ENCODE measurements around the gene PTPN1. TPM values are rescaled to one million over a fixed set of nuclear protein-coding genes. Genes with fewer than 3 reads are reported as not detected.

PTPN1 gene
- total and polyA plus RNA-seq, 2 of the 4 experiments (the other 2 are of a cell fraction): 31.7 to 37.4 TPM

DNA sequence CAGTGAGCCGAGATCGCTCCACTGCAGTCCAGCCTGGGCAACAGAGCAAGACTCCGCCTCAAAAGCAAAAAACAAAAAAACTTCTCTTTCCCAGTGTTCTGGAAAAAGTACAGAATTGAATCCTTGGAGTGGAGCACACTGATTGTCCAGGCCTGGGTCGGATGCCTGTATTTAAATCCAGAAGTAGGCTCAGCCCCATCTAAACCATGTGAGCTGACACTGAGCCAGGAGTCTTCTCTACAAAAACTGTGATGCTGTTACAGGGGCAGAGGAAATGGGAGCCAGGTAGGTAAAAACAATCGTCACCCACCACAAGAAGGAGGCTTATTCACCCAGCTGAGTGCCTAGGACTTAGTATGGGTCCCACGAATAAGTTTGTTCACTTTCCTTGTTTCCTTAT, 43.0 kb upstream of the PTPN1 start (continued):
- TF ChIP-seq, protein P1, sequence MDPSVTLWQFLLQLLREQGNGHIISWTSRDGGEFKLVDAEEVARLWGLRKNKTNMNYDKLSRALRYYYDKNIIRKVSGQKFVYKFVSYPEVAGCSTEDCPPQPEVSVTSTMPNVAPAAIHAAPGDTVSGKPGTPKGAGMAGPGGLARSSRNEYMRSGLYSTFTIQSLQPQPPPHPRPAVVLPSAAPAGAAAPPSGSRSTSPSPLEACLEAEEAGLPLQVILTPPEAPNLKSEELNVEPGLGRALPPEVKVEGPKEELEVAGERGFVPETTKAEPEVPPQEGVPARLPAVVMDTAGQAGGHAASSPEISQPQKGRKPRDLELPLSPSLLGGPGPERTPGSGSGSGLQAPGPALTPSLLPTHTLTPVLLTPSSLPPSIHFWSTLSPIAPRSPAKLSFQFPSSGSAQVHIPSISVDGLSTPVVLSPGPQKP (IDR thresholded peaks at IDR 0.05; ENCODE audit: borderline replicate concordance, low read depth, low read length): no peak

DNA sequence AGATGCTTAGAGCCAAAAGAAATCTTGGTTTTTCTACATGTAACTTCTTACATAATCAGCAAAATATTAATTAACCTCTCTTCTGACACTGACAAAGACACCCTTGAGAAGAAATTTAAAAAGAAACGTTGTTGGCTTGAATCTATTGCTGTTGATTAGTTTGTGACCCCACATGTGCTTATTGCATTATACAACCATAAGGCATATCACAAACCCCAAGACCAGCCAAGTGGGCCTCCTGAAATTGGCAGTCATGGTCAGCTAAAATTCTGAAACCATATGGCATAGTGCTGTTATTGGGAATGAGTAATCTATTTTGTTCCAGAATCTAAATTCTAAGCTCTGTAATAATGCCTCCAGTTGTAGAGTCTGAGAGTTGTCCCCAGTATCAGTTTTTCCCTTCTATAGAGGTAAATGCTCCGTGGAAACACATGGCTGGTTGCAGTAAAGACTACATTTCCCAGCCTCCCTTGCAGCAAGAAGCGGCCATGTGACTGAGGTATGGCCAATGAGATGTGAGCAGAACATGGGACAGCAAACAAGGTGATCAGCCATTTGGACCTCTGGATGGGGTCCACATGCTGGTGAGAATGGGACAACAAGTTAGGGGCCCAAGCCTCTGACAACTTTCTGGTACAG, 42.3 kb upstream of the PTPN1 start:
- Histone ChIP-seq H2AFZ (replicated peaks; ENCODE audit: low read length, poor library complexity) (peak overlapping the region; percentile 68), H3K9ac (ENCODE audit: low read depth, low read length) (no peak overlapping the region), H3K36me3 (ENCODE audit: control insufficient read depth, insufficient read depth, low read length) (no peaks in the 10 kb centered on the region), H3K4me1 (ENCODE audit: control insufficient read depth, insufficient read depth, low read length) (peaks cover 7% of the 10 kb centered on the region), H4K5ac (ENCODE audit: low read depth, low read length) (no peak overlapping the region), H3K14ac (replicated peaks; ENCODE audit: low read depth, low read length) (no peak overlapping the region), H3K4me3 (ENCODE audit: insufficient read depth, low read depth, low read length) (no peak overlapping the region), H3K27me3 (ENCODE audit: control insufficient read depth, insufficient read depth, low read length) (no peaks in the 10 kb centered on the region), H2BK120ac (ENCODE audit: low read depth, low read length) (no peak overlapping the region), H2BK20ac (ENCODE audit: low read depth, low read length) (no peak overlapping the region), H3K9me1 (ENCODE audit: insufficient read depth, low read length) (no peaks in the 10 kb centered on the region), H2BK15ac (ENCODE audit: low read depth, low read length) (no peak overlapping the region), H2AK5ac (ENCODE audit: low read depth, low read length) (peak overlapping the region; percentile 29; the same call in 1 of the 2 replicates), H3K56ac (ENCODE audit: extremely low read depth, insufficient read depth, low read length) (no peak overlapping the region), H2BK5ac (ENCODE audit: low read depth, low read length, poor library complexity, severe bottlenecking) (no peak overlapping the region), H3K4me2 (ENCODE audit: low read depth, low read length) (no peak overlapping the region), H4K8ac (ENCODE audit: low read depth in 2 of 2, low read length in 2 of 2) (0 out of 4 replicates have a peak overlapping the region, but pooled peaks of 1 of the 2 experiments have one; percentile 6), H3K4ac (ENCODE audit: low read depth, low read length) (no peak overlapping the region), H3K18ac (ENCODE audit: low read depth, low read length) (no peak overlapping the region), H2AK9ac (replicated peaks; ENCODE audit: low read depth, low read length, poor library complexity) (no peak overlapping the region), H3K9me3 (ENCODE audit: control insufficient read depth, insufficient read depth, low read length) (no peaks in the 10 kb centered on the region), H3K27ac (ENCODE audit: insufficient read depth, low read length) (no peak overlapping the region), H4K91ac (ENCODE audit: insufficient read depth, low read depth, low read length) (no peak overlapping the region), H4K20me1 (ENCODE audit: insufficient read depth, low read length) (no peaks in the 10 kb centered on the region), H3K23ac (ENCODE audit: low read depth, low read length) (no peak overlapping the region), H3K79me1 (ENCODE audit: low read depth in 1 of 2, low read length in 2 of 2) (peaks cover 0 to 4% of the 10 kb centered on the region in 2 experiments; a peak in 1 of 4 replicates)
- dilution Hi-C loops (cut with HindIII; ENCODE audit: low sequenced_read_pairs, unreplicated experiment): no loop called here
- CTCF ChIA-PET: interaction anchor here (1.0 kb wide), 1 partner anchor 102 kb away, joined by 3 read pairs; no protein-coding TSS in a partner anchor
- BruUV-seq (replicated peaks): no TSS peak
- WGBS, 2 experiments (ENCODE audit: extremely low coverage in 2 of 2, insufficient read length in 1 of 2): no CpG with 5 or more reads among the region's 3 CpGs
- DNase-seq (peak; percentile 50), ATAC-seq (ENCODE audit: low read depth) (peak; percentile 50; the same call in 1 of the 2 replicates)
- TF ChIP-seq CEBPB (IDR thresholded peaks at IDR 0.05; ENCODE audit: low read depth, low read length) (no peak), USF2 (IDR thresholded peaks at IDR 0.05; ENCODE audit: low read depth, low read length) (peak; percentile 95), MAFK (IDR thresholded peaks at IDR 0.05; ENCODE audit: low read depth, low read length) (0 out of 2 replicates have a peak, but pooled peaks have one; percentile 7), CHD1 (IDR thresholded peaks at IDR 0.05; ENCODE audit: low read depth, low read length) (no peak)
- in situ Hi-C loops (cut with MboI; ENCODE audit: low sequenced_read_pairs): loop anchor here (10.0 kb wide), 1 partner anchor 277 kb away; no protein-coding TSS in a partner anchor
- POLR2A ChIA-PET (ENCODE audit: unreplicated experiment): no interaction called here
- intact Hi-C loops (cut with micrococcal nuclease): loop anchor here (10.0 kb wide), 1 partner anchor 277 kb away; no protein-coding TSS in a partner anchor
